ENCODE data around the gene TMPRSS11F. TPM values are rescaled to one million over a fixed set of nuclear protein-coding genes. Genes with fewer than 3 reads are reported as not detected.
A peak's percentile ranks its signal among the peaks of the same experiment; 100 is the strongest.

Gene TMPRSS11F
- total RNA-seq, 1 donor: not detected

GRCh38 chr4:68082758-68083157 is 46.9 kb downstream of the TMPRSS11F start:
- H3K4me3 ChIP-seq (ENCODE audit: low read depth, low read length): no peak overlapping the region
- no peak for TF ChIP-seq CTCF (IDR thresholded peaks at IDR 0.05; ENCODE audit: insufficient read depth, low read depth, low read length)
- DNase-seq (ENCODE audit: low read depth): no peak

GRCh38 chr4:68079928-68080327 is 49.7 kb downstream of the TMPRSS11F start:
- H3K4me3 ChIP-seq (ENCODE audit: low read depth, low read length): no peak overlapping the region
- DNase-seq (ENCODE audit: low read depth): no peak

GRCh38 chr4:68077737-68078136 is 51.9 kb downstream of the TMPRSS11F start:
- no peak for DNase-seq (ENCODE audit: low read depth)
- H3K4me3 ChIP-seq (ENCODE audit: low read depth, low read length): no peak overlapping the region
- TF ChIP-seq CTCF (IDR thresholded peaks at IDR 0.05; ENCODE audit: insufficient read depth, low read depth, low read length): no peak

More at GRCh38 chr4:68079928-68080327, 49.7 kb downstream of the TMPRSS11F start:
- TF ChIP-seq CTCF (IDR thresholded peaks at IDR 0.05; ENCODE audit: insufficient read depth, low read depth, low read length): no peak

- TF ChIP-seq CTCF (IDR thresholded peaks at IDR 0.05; ENCODE audit: insufficient read depth, low read depth, low read length): no peak
- DNase-seq (ENCODE audit: low read depth): no peak
Measured at GRCh38 chr4:68077301-68077700, 52.4 kb downstream of the TMPRSS11F start.

GRCh38 chr4:68076194-68076593 is 53.5 kb downstream of the TMPRSS11F start:
- no peak for TF ChIP-seq CTCF (IDR thresholded peaks at IDR 0.05; ENCODE audit: insufficient read depth, low read depth, low read length)
- H3K4me3 ChIP-seq (ENCODE audit: low read depth, low read length): no peak overlapping the region
- no peak for DNase-seq (ENCODE audit: low read depth)

More at GRCh38 chr4:68077301-68077700, 52.4 kb downstream of the TMPRSS11F start:
- no peak overlapping the region for H3K4me3 ChIP-seq (ENCODE audit: low read depth, low read length)

GRCh38 chr4:68074397-68074796 is 55.3 kb downstream of the TMPRSS11F start:
- DNase-seq (ENCODE audit: low read depth): peak; percentile 2
- H3K4me3 ChIP-seq (ENCODE audit: low read depth, low read length): no peak overlapping the region
- TF ChIP-seq CTCF (IDR thresholded peaks at IDR 0.05; ENCODE audit: insufficient read depth, low read depth, low read length): no peak

- no peak for DNase-seq (ENCODE audit: low read depth)
- no peak overlapping the region for H3K4me3 ChIP-seq (ENCODE audit: low read depth, low read length)
- TF ChIP-seq CTCF (IDR thresholded peaks at IDR 0.05; ENCODE audit: insufficient read depth, low read depth, low read length): no peak
Measured at GRCh38 chr4:68070302-68070701, 59.4 kb downstream of the TMPRSS11F start.
